Subcutaneous abdominal adipose tissue (tissue), 5 donors: Measurements from ENCODE around the gene CDX2.

Experiments
- H3K27ac ChIP-seq: one replicate; pipeline ENCODE4 v1.7.0; 2013; ENCODE audit warnings: low read depth, mild to moderate bottlenecking, inconsistent platforms, low read length, moderate library complexity
- H3K27me3 ChIP-seq, 5 donors: one replicate each; pipeline ENCODE4 v1.7.0; 2013; ENCODE audit warnings: low read length in 5 of 5, inconsistent platforms in 1 of 5; ENCODE audit not compliant: control insufficient read depth in 5 of 5, insufficient read depth in 4 of 5
- H3K36me3 ChIP-seq, 5 donors: one replicate each; pipeline ENCODE4 v1.7.0; 2013; ENCODE audit warnings: low read length in 5 of 5; ENCODE audit not compliant: control insufficient read depth in 5 of 5, insufficient read depth in 5 of 5
- H3K4me1 ChIP-seq, 5 donors: one replicate each; pipeline ENCODE4 v1.7.0; 2013; ENCODE audit warnings: low read length in 5 of 5, mild to moderate bottlenecking in 3 of 5, moderate library complexity in 1 of 5; ENCODE audit not compliant: control insufficient read depth in 5 of 5, insufficient read depth in 5 of 5
- H3K4me3 ChIP-seq, 5 donors: one replicate each; pipeline ENCODE4 v1.7.0; 2013; ENCODE audit warnings: low read length in 5 of 5, low read depth in 1 of 5
- H3K9ac ChIP-seq, 5 donors: one replicate each; pipeline ENCODE4 v1.7.0; 2013; ENCODE audit warnings: low read length in 5 of 5, mild to moderate bottlenecking in 4 of 5, moderate library complexity in 3 of 5
- H3K9me3 ChIP-seq, 5 donors: one replicate each; pipeline ENCODE4 v1.7.0; 2013; ENCODE audit warnings: low read length in 5 of 5; ENCODE audit not compliant: control insufficient read depth in 5 of 5
- donor health status: healthy.
- donor health status: healthy.
- donor health status: healthy.
- donor health status: healthy.
- donor health status: healthy.

CDX2 gene

GRCh38 chr13:27933580-27934328 lies 35.4 kb downstream of the CDX2 start:
- Histone ChIP-seq H3K36me3 (no peaks in the 10 kb centered on the region), H3K27me3 (peaks cover 17 to 22% (median 20%) of the 10 kb centered on the region in 5 donors), H3K4me1 (no peaks in the 10 kb centered on the region), H3K4me3 (no peak overlapping the region), H3K9me3 (peaks cover 0 to 3% (median 0%) of the 10 kb centered on the region in 5 donors), H3K9ac (no peak overlapping the region), H3K27ac (no peak overlapping the region)

GRCh38 chr13:27933118-27933517 lies 36.0 kb downstream of the CDX2 start:
- H3K36me3 ChIP-seq = no peaks in the 10 kb centered on the region
- H3K9ac ChIP-seq = no peak overlapping the region
- peaks cover 23 to 28% (median 27%) of the 10 kb centered on the region in 5 donors for H3K27me3 ChIP-seq
- H3K9me3 ChIP-seq = peaks cover 0 to 3% (median 0%) of the 10 kb centered on the region in 5 donors
- H3K4me3 ChIP-seq = no peak overlapping the region
- no peak overlapping the region for H3K27ac ChIP-seq
- H3K4me1 ChIP-seq = no peaks in the 10 kb centered on the region

- no peak overlapping the region for H3K9ac ChIP-seq
- peaks cover 47 to 59% (median 57%) of the 10 kb centered on the region in 5 donors for H3K27me3 ChIP-seq
- no peaks in the 10 kb centered on the region for H3K36me3 ChIP-seq
- peaks cover 0 to 3% (median 0%) of the 10 kb centered on the region in 5 donors for H3K9me3 ChIP-seq
- no peak overlapping the region for H3K4me3 ChIP-seq
- peaks cover 0 to 8% (median 0%) of the 10 kb centered on the region in 5 donors for H3K4me1 ChIP-seq
- H3K27ac ChIP-seq = no peak overlapping the region
Observed at GRCh38 chr13:27929868-27930267, 39.2 kb downstream of the CDX2 start.

- Histone ChIP-seq H3K36me3 (no peaks in the 10 kb centered on the region), H3K27ac (no peak overlapping the region), H3K9me3 (peaks cover 0 to 3% (median 0%) of the 10 kb centered on the region in 5 donors), H3K4me1 (peaks cover 0 to 8% (median 0%) of the 10 kb centered on the region in 5 donors), H3K27me3 (peaks cover 47 to 66% (median 62%) of the 10 kb centered on the region in 5 donors), H3K4me3 (no peak overlapping the region), H3K9ac (no peak overlapping the region)
Observed at GRCh38 chr13:27928805-27929753, 40.0 kb downstream of the CDX2 start.

- Histone ChIP-seq H3K36me3 (no peaks in the 10 kb centered on the region), H3K4me3 (no peak overlapping the region), H3K9ac (no peak overlapping the region), H3K27ac (no peak overlapping the region), H3K27me3 (peaks cover 47 to 73% (median 67%) of the 10 kb centered on the region in 5 donors), H3K4me1 (peaks cover 0 to 8% (median 0%) of the 10 kb centered on the region in 5 donors), H3K9me3 (peaks cover 0 to 3% (median 0%) of the 10 kb centered on the region in 5 donors)
Observed at GRCh38 chr13:27928353-27928804, 40.7 kb downstream of the CDX2 start.

- peaks cover 0 to 3% (median 0%) of the 10 kb centered on the region in 5 donors for H3K9me3 ChIP-seq
- H3K4me3 ChIP-seq = no peak overlapping the region
- H3K36me3 ChIP-seq = no peaks in the 10 kb centered on the region
- H3K27ac ChIP-seq = no peak overlapping the region
- peaks cover 52 to 80% (median 74%) of the 10 kb centered on the region in 5 donors for H3K27me3 ChIP-seq
- no peak overlapping the region for H3K9ac ChIP-seq
- peaks cover 0 to 8% (median 0%) of the 10 kb centered on the region in 5 donors for H3K4me1 ChIP-seq
Observed at GRCh38 chr13:27927444-27928352, 41.4 kb downstream of the CDX2 start.

GRCh38 chr13:27926644-27927434 lies 42.3 kb downstream of the CDX2 start:
- Histone ChIP-seq H3K36me3 (no peaks in the 10 kb centered on the region), H3K27ac (no peak overlapping the region), H3K4me1 (peaks cover 0 to 14% (median 4%) of the 10 kb centered on the region in 5 donors), H3K4me3 (no peak overlapping the region), H3K9ac (no peak overlapping the region), H3K27me3 (peaks cover 54 to 89% (median 82%) of the 10 kb centered on the region in 5 donors), H3K9me3 (peaks cover 0 to 3% (median 0%) of the 10 kb centered on the region in 5 donors)

- H3K36me3 ChIP-seq = no peaks in the 10 kb centered on the region
- peaks cover 68 to 99% (median 91%) of the 10 kb centered on the region in 5 donors for H3K27me3 ChIP-seq
- peaks cover 0 to 28% (median 18%) of the 10 kb centered on the region in 5 donors for H3K4me1 ChIP-seq
- H3K9me3 ChIP-seq = peaks cover 0 to 3% (median 0%) of the 10 kb centered on the region in 5 donors
- no peak overlapping the region for H3K9ac ChIP-seq
- no peak overlapping the region for H3K4me3 ChIP-seq
- H3K27ac ChIP-seq = no peak overlapping the region
Observed at GRCh38 chr13:27925220-27925991, 43.7 kb downstream of the CDX2 start.
